Endometrial microvascular endothelial cells (primary cell): Measurements from ENCODE around the gene SNX33. TPM values are rescaled to one million over a fixed set of nuclear protein-coding genes. Genes with fewer than 3 reads are reported as not detected.
"Not testable (repeated sequence)": the region's sequence is repeated elsewhere in the genome, so short reads cannot be mapped to it uniquely, and the experiment has no call there.

Source experiments
- in situ Hi-C: cut with HindIII; loops from 2 replicates; pipeline ENCODE4 v1.10.0; 2017; ENCODE audit warnings: low sequenced_read_pairs, low pct_unique_long_range_greater_than_20kb; ENCODE audit errors: inconsistent ontology term
- total RNA-seq: library from RNA; depleted of rRNA; stranded (reverse); fragments of >200 nt; gene quantifications from one replicate; pipeline ENCODE4 v1.2.3, GENCODE V29; 2015; ENCODE audit errors: inconsistent ontology term

SNX33 gene, protein sequence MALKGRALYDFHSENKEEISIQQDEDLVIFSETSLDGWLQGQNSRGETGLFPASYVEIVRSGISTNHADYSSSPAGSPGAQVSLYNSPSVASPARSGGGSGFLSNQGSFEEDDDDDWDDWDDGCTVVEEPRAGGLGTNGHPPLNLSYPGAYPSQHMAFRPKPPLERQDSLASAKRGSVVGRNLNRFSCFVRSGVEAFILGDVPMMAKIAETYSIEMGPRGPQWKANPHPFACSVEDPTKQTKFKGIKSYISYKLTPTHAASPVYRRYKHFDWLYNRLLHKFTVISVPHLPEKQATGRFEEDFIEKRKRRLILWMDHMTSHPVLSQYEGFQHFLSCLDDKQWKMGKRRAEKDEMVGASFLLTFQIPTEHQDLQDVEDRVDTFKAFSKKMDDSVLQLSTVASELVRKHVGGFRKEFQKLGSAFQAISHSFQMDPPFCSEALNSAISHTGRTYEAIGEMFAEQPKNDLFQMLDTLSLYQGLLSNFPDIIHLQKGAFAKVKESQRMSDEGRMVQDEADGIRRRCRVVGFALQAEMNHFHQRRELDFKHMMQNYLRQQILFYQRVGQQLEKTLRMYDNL
- 4.7 TPM for total RNA-seq

DNA sequence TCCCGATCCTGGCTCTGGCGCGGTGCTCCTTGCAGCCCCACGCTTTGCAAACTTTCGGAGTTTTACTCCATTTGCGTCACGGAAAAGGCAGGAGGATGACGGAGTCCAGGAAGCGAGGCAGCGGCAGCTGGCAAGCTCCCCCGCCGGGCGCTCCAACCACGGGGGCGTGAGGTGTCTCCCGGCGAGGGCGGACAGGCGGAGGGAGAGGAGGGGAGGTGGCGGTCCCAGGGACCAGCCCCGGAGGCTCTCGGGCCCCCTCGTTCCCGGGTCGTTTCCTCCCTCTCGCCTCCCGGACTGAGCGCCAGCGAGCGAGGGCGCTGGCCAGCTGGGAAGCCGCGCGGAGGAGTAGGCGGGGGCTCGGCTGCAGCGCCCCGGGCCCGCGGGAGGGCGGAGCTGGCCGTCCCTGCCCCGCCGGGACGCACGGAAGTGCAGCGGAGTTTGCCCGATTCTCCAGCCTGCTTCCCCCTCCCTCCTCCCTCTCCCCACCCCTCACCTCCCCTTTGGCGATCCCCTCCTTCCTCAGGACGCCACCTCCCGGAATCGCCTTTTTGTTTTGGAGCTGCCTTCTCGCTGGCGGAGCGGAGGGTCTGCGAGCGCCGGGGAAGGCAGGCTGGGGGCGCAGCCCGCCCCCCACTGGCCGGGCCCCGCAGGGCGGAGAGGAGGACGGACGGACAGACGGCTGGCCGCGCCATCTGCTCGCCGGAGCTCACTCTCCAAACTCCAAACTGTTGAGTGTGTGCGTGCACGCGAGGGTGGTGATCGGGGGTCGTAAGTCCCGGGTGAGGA is at the start of gene SNX33:
Gene SNX33, plus strand, starts transcription at position 543 of the 786 bp plus-strand sequence. CDS start 1,191 bp downstream, outside the sequence.
- in situ Hi-C loops, result no loop called here

DNA sequence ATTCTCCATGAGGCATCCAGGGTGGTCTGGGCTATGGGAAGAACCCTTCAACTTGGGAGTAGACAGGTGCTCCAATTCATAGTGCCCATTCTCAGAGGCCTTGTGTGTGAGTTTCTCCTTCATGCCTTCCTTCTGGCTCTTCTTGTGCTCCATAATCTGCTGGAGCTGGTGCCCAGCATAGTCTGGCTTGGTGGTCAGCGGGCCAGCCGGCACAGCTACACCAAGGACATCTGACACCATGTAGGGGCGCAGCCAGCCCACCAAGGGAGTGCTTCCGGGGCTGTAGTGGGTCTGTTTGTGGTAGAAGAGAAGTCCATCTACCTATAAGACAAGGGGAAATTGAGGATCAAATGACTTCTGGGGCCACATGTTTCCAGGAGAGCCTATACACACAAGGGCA is 49.4 kb upstream of the SNX33 start:
- in situ Hi-C loops, result no loop called here

DNA sequence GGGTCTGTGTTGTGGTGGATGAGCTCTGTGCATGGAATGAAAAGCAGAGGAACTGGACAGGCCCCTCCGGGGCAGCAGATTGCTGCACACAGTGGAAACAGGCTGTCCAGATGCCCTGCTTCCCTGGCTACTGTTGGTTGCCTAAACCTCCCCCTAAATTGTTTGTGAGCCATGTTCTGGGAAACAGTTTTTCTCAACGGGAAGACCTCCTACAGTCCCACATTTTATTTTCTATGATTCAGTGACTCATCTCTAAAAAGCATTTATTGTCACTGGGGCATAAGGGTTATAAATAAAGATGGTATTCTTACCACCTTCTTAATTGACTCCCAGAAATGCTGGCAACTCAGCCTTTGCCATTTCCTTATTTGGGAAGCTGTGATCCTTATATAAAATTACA is 48.3 kb upstream of the SNX33 start:
- in situ Hi-C loops, result no loop called here

DNA sequence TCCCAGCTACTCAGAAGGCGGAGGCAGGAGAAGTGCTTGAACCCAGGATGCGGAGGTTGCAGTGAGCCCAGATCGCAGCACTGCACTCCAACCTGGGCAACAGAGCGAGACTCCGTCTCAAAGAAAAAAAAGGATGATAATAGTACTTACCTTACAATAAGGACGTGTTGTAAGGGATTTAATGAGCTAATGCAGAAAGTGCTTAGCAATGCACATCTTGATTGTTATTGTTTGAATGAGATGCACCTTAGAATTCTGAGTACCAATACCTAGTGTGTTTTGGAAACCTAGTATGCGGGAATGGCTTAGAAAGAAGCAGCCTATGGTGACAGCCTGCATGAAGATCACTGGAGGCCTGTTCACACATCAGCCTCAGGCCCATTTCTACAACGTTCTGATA is 41.7 kb upstream of the SNX33 start:
- in situ Hi-C loops, result no loop called here

- in situ Hi-C loops, result no loop called here
These were observed 40.7 kb upstream of the SNX33 start for GRCh38 chr15:75606711-75607699.

DNA sequence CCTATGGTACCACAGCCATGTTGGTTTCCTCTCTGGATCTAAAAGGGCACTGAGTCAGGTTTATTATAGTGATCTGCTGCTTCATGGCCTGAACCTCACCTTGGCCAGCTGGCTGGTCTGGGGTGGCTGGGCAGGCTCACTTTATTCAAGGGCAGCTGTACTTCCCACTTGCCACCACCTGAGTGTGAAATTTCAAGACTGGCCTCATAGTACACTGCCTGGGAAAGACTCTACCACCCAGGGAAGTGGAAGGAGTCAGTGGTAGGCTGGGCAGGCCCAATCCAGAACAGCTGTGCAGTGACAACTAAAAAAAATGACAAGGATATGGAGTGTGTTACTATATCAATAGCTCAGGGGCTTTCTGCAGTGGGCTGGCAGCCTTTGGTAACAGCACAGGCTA is 30.9 kb upstream of the SNX33 start:
- in situ Hi-C loops, result no loop called here

DNA sequence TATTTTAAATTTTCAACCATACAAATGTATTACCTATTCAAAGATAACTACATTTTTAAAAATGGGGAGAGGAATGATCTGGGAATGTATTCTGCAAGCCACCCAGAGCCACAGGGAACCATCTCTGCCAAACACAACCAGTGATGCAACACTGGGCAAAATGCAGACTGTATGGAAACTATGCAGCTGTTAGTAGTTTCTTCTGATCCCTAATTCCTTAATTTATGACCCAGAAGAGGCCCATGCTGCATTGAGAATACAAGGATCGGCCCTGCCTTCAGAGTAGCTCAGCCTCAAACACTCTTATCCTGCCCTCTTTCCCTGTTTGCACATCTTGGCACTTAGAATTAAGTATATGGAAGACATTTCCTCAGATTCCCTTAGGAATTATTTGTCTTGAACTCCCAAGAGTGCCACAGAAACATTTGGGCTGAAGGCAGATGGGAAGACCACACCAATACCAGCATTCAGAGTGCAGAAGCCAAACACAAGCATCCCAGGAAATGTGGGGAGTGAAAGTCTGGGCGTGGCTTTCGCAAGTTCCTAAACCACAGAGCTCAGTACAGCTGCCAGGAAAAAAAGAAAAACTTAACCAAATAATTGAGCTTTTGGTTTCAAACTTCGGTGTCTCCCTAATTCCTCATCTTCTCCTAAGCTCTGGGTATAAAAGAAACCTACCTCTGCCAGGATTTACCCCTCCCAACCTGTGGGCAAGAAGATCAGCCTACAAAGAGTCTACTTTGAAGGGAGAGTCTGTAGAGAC is 27.5 kb upstream of the SNX33 start:
- in situ Hi-C loops, result no loop called here

DNA sequence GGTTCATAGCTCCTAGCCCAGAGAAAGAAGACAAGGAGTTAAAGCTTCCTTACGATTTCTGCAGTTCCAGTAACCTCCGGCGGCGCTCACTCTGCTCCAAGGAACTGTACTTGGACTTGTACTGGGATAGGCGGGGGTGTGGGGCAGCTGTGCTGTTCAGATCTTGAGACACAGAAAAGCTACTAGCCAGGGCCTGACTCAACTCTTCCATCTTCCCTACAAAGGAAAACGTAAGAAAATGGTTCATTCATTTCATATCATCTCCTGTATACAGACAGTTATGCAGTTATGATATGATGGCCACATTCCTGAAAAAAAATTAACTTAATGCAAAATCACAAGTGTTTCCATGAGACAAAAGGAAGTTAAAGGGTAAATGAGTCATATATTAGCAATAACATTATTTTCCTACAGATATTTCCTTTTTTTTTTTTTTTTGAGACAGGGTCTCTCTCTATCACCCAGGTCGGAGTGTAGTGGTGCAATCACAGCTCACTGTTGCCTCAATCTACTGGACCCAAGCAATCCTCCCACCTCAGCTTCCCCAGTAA is 26.8 kb upstream of the SNX33 start:
- in situ Hi-C loops, result no loop called here

DNA sequence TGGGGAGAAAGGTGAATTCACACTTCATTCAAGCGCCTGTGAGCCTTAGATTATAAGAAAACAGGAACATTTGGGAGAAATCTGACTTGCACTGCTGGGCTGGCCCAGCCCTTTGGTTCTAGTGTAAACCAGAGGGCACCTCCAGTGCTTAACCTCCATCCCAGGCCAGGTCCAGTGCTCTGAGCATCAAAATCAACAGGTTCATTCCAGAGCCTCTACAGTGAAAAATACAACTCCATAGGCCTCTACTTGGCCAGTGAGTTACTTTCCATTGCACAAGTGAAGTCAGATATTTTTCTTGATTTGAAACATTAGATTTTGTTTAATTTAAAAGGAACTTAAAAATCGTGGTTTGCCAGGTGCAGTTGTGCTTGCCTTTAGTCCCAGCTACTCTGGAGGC is 25.2 kb upstream of the SNX33 start:
- in situ Hi-C loops, result no loop called here

- in situ Hi-C loops, result no loop called here
These were observed 22.0 kb upstream of the SNX33 start, which contains the start of gene SNUPN for GRCh38 chr15:75625542-75626347. TSS of gene SNUPN (minus strand) at chr15:75625725. CDS start at chr15:75621051, 4,674 bp downstream.

DNA sequence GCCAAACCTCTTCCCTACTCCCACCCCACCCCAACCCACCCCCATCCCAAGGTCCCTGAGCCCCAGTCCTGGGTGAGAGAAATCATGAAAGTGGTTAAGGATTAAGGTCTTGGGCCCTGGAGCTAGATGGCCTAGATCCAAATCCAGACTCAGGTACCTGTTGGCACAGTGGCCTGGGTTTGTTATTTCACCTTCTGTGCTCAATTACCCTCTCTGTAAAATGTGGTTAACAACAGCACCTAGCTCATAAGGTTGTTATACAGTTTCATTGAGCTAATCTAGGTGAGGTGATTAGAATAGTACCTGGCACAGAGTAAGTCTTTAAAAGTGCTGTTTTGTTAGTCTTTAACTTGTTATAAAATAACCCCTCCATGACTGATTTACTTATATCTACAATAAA is 15.8 kb upstream of the SNX33 start:
- in situ Hi-C loops, result no loop called here

GRCh38 chr15:75633922-75634321 is 13.8 kb upstream of the SNX33 start:
- in situ Hi-C loops, result not testable (repeated sequence)

GRCh38 chr15:75636026-75636425 is 11.7 kb upstream of the SNX33 start:
- in situ Hi-C loops, result no loop called here

- in situ Hi-C loops, result no loop called here
These were observed 10.3 kb upstream of the SNX33 start for GRCh38 chr15:75637245-75638009.

- in situ Hi-C loops, result no loop called here
These were observed 8.5 kb upstream of the SNX33 start for GRCh38 chr15:75639191-75639708.
